Mesenteric fat pad (tissue), 1 donor: Measurements from ENCODE around the gene NOL4L. TPM values are rescaled to one million over a fixed set of nuclear protein-coding genes. Genes with fewer than 3 reads are reported as not detected.
"Not testable (repeated sequence)": the region's sequence is repeated elsewhere in the genome, so short reads cannot be mapped to it uniquely, and the experiment has no call there.

ENCODE experiments used
- DNase-seq: peaks from one replicate; pipeline ENCODE4 v3.0.0-alpha.2; 2020; ENCODE audit warnings: low spot score
- total RNA-seq: library from RNA; stranded (reverse); fragmentation: NEBNext Ultra II Directional; extraction: Animal tissue kit (Norgen Biotek cat#: 25700); gene quantifications from one replicate; pipeline ENCODE4 v1.2.1, GENCODE V29; 2021
- donor health status: DM: yes; HTN: yes; CAD: no.

Gene NOL4L
- total RNA-seq, 1 donor from 2014 or later: 21.5 TPM

DNA sequence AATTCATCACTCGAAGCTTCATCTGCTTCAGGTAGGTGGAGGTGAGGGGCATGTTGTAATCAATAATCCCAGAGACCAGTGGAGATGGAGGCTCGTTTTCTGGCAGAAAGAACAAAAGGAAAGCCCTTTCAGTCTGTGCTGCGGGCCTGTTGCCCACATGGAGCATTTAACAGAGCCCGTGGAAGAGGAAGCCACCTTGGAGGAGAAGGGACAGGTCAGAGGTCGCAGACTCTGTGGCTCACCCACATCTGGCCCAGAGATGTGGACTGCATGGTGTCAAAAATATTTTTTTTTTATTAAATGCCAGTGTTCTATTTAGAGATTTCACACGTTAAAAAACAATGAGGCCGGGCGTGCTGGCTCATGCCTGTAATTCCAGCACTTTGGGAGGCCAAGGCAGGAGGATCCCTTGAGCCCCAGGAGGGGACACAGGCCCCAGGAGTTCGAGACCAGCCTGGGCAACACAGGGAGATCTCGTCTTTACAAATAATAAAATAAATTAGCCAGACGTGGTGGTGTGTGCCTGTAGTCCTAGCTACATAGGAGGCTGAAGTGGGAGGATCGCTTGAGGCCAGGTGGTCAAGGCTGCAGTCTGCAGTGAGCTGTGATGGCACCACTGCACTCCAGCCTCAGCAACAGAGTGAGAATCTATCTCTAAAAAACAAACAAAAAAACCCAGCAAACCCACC is 73.6 kb downstream of the NOL4L start:
- DNase-seq: no peak

DNA sequence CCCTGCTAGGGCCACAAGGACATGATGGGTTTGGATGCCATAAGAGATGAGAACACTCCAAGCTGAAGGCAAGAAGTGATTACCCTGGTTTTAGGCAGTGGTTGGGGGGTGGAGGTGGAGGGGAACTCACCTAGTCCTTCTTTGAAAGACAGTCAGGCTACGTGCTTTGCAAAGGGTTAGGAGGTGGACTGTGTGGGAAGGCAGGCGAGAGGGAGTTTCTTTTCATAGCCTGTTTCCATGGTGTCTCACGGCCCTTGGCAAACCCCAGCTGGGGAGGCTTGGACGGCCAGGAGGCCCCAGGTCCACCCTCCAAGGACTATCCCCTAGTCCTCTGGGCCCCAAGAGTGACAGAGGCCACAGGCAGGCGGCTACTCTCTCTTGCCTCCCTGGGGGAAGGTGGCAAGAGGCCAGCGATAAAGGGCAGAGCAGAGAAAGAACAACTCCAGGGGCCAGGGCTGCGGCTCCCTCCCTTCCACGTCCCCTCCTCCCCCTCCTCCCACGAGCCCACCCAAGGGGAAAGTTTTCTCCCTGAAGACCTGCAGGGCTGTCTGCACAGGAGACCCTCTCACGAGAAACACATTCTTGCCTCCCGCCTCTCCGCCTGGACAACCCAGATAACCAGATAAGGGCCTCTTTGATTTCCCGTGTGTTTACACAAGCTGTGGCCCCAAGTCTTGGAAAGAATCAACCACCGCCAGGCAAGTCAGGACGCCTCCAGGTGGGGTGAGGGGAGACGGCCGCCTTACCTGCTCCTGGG is 74.4 kb downstream of the NOL4L start:
- no peak for DNase-seq

DNA sequence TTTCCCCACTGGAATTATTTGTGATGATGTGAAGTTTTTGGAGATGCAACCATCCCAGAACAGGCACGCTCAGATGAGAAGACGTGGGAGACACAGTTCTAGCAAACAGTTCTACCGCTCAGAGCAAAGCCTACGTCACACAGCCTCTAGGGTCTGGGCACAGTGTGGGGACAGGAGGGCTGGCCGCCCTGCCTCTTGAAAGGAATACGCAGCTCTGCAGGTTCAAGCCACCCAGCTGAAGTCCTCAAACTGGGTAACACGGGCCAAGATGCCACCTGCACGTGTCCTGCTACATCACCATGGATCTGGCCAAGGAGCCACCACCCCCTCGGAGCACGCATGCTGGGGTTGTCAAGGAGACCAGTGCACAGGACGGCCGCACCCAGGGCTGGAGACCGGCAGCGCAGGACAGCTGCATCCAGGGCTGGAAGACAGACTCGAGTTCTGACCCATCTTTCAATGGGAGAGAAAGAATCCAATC is 75.0 kb downstream of the NOL4L start:
- no peak for DNase-seq

DNA sequence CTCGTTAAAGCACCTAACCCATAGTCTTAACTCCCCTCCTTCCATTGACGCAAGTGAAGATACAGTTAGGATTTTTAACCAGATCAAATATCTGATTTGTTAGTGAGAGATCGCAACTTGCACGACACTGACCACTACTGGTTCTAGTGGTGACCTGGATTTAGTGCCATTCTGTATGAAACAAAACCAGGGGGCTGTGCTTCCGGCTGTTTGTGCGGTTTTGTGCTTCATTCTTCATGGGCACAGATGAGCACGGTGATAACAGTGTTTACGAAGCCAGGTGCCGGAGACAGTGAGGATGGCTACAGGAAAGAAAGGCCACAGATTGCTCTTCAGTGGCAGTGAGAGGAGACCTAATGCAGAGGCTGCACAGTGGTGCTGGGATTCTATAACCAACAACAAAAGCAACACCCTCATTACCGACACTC is 75.5 kb downstream of the NOL4L start:
- DNase-seq: no peak

GRCh38 chr20:32508775-32509119 is 76.4 kb downstream of the NOL4L start:
- no peak for DNase-seq

- DNase-seq: no peak
Observed at GRCh38 chr20:32507998-32508774, 76.9 kb downstream of the NOL4L start.

DNA sequence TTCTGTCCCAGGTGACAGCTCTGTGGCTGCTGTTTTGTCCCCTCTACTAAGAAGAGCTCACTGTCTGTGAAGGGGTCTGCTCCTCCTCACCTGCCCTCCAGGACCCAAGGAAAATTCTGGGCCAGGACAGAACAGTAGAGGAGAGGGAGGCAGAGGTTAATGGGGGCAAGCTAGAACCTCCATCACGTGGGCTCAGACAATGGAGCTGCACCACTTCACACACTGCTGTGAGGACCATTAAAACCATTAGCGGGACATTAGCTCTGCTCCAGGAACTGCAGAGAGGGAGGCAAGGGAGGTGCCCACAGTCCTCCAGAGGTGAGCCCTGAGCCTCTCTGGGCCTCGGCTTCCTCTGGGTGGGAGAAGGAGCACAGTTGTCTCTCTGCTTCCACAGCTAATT is 78.4 kb downstream of the NOL4L start:
- no peak for DNase-seq

GRCh38 chr20:32505723-32506473 is 79.2 kb downstream of the NOL4L start:
- DNase-seq: no peak

- no peak for DNase-seq
Observed at GRCh38 chr20:32501709-32502108, 83.4 kb downstream of the NOL4L start.

GRCh38 chr20:32497589-32498224 is 87.4 kb downstream of the NOL4L start:
- DNase-seq: no peak

DNA sequence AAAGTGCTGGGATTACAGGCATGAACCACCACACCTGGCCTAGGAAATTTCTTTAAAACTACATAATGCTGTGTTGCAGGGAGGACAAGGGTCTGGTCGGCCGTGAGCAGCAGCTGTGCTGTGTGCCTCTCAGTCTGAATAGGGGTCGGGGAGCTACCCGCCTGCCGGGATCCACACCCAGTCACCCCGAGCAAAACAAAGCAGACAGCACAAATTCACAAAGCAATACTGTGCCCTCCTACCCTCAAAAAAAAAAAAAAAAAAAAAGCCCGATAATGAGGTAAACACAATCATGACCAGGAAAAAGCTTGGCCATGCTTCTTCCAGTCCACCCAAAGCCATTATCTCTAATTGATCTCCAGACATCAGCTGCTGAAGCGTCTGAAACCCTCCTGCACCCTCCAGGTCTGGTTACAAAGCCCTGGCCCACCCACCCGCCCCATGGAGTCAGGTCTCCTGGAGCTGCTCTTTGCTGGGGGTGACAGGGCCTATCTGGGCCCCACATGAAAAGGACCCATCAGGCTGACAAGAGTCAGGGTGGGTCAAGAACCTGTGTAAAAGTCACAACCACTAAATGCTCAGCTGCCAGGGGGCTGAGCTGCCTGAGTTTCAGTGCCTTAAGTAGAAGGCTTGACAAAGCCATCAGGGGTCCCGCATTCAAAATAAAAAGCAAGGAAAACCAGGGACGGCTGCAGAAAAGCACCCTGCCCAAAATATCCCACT is 88.2 kb downstream of the NOL4L start:
- no peak for DNase-seq

- no peak for DNase-seq
Observed at GRCh38 chr20:32495949-32496348, 89.2 kb downstream of the NOL4L start.

DNA sequence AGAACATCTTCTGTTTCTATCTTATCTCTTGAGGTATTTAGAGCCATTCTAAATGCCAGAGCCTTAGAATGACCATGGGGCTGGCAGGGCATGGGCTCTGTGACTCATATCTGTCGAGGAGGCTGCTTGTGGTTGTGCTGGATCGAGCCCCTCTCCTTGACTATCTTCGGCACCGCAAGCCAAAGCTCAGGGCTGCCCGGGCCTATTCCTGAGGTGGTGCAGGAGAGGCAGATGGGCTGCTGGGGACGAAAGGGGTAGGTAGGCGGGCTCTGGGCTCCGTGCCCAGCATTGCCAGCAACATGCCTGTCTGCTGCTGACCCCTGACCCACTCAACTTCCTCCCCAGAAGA is 89.9 kb downstream of the NOL4L start:
- no peak for DNase-seq

GRCh38 chr20:32494483-32495216 is 90.5 kb downstream of the NOL4L start:
- no peak for DNase-seq

GRCh38 chr20:32493356-32493755 is 91.8 kb downstream of the NOL4L start:
- no peak for DNase-seq

DNA sequence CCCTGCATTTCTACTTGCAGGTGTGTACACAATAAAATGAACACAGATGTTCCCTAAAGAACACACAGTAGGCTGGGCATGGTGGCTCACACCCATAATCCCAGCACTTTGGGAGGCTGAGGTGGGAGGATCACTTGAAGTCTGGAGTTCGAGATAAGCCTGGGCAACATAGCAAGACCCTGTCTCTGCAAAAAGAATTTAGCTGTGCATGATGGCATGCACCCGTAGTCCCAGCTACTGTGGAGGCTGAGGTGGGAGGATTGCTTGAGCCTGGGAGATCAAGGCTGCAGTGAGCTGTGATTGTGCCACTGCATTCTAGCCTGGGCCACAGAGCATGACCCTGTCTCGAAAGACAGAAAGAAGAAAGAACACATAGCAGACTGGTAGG is 93.4 kb downstream of the NOL4L start:
- DNase-seq: not testable (repeated sequence)

- DNase-seq: no peak
Observed at GRCh38 chr20:32490942-32491763, 94.0 kb downstream of the NOL4L start.

DNA sequence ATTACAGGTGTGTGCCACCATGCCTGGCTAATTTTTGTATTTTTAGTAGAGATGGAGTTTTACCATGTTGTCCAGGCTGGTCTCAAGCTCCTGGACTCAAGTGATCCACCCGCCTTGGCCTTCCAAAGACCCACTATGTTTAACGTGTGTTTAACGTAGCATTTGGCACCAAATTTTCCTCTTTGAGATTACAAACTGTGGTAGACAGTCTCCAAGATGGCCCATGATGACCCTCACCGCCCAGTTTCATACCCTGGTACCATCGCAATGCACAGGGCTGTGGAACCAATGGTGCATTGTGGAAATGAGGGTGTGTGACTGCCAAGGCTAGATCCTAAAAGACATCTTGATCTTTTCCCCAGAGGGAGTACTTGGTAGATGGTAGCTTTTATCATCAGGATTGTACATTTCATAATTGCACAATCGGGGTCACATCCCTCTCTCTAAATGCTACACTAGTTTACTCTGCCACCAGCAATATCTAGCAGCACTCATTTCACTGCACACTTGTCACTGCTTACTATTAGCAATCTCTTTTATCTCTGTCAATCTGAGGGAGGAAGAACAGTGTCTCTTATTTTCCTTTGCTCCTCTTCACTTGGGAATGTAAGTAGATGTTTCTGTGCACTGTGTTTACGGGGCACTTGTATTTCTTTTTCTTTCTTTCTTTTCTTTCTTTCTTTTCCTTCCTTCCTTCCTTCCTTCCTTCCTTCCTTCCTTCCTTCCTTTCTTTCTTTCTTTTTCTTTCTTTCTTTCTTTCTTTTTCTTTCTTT is 96.9 kb downstream of the NOL4L start:
- no peak for DNase-seq
